Heart left ventricle (tissue), 13 donors: ENCODE measurements around the gene KRTCAP2.

Source experiments
- POLR2A ChIP-seq, 2 donors: fragments of 450-650 bp; IDR thresholded peaks; one replicate each; pipeline ENCODE4 v1.6.1; 2017; ENCODE audit warnings: antibody characterized with exemption in 2 of 2, mild to moderate bottlenecking in 2 of 2, moderate library complexity in 2 of 2
- TF ChIP-seq, protein P1 (sequence below), 12 donors: fragments of 200-600 bp; sonication (generic) in 4 of 12; IDR thresholded peaks; one replicate each; pipeline versions ENCODE4 v1.5.0 to v1.8.0; 2018 to 2022; ENCODE audit warnings: antibody characterized with exemption in 12 of 12, mild to moderate bottlenecking in 5 of 12
- donor health status: ischemic (EF 13 %, LVEDD 7.1; RV severe dilation, severe dysfunction).
- donor health status: DM: no; HTN: yes; CAD: no.
- donor health status: DM: no; HTN: no; CAD: no.
- donor health status: ischemic (EF 25% LVEDD 6.9; RV normal size, moderate dysfunction).
- donor health status: ischemic (EF 25% LVEDD 5.7; RV mildly dilated, moderate dysfunction).
- donor health status: ischemic (EF 35%, LVEDD 5.7; RV mildly dilated, moderate dysfunction).
- donor health status: nonischemic (EF 11% LVEDD 7.7; RV severe dilation, severe dysfunction).
- donor health status: DM: yes; HTN: yes; CAD: no.
- donor health status: PGD.
- donor health status: ischemic (EF 29% LVEDD 5.4; RV normal size, mild dysfunction).
- donor health status: nonischemic (EF 23%, LVEDD 6.1; RV moderate dilation, normal function).

DNA sequence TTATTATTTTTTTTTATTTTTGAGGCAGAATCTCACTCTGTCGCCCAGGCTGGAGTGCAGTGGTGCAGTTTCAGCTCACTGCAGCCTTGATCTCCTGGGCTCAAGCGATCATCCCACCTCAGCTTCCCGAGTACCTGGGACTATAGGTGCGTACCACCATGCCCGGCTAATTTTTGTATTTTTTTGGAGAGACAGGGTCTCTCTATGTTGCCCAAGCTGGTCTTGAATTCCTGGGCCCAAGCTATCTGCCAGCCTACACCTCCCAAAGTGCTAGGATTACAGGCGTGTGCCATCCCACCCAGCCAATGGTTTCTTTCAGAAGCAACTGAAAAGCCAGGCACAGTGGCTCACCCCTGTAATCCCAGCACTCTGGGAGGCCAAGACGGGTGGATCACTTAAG lies 2.3 kb downstream of the KRTCAP2 start:
- no peak for TF ChIP-seq POLR2A (IDR thresholded peaks at IDR 0.05)
- TF ChIP-seq, protein P1, sequence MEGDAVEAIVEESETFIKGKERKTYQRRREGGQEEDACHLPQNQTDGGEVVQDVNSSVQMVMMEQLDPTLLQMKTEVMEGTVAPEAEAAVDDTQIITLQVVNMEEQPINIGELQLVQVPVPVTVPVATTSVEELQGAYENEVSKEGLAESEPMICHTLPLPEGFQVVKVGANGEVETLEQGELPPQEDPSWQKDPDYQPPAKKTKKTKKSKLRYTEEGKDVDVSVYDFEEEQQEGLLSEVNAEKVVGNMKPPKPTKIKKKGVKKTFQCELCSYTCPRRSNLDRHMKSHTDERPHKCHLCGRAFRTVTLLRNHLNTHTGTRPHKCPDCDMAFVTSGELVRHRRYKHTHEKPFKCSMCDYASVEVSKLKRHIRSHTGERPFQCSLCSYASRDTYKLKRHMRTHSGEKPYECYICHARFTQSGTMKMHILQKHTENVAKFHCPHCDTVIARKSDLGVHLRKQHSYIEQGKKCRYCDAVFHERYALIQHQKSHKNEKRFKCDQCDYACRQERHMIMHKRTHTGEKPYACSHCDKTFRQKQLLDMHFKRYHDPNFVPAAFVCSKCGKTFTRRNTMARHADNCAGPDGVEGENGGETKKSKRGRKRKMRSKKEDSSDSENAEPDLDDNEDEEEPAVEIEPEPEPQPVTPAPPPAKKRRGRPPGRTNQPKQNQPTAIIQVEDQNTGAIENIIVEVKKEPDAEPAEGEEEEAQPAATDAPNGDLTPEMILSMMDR (IDR thresholded peaks at IDR 0.05), result no peak
